ENCODE data around the gene TFCP2L1.

Gene TFCP2L1

DNA sequence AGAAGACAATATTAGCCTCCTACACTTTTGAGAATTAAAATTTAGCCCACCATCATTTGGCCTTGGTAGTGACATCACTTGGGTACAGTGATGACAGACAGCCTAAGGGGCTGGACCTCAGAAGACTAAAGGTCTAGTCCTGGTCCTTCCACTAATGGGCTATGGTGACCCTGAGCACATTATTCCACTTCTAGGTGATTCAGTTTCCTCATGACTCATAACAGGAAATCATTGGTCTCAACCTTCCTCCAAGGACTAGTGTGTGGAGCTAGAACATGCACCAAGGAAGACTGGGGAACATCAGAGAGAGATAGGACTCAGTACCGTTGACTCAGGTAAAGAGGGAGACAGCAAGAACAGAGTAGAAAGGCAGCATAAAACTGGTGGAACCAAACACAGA lies 64.0 kb downstream of the TFCP2L1 start:
- Mint-ChIP-seq H3K9me3 (no peaks in the 10 kb centered on the region), H3K4me3 (no peak overlapping the region), H3K36me3 (peaks cover 10% of the 10 kb centered on the region), H3K27ac (no peak overlapping the region), H3K4me1 (no peaks in the 10 kb centered on the region), H3K27me3 (no peaks in the 10 kb centered on the region)
- DNase-seq (ENCODE audit: low spot score in 2 of 2) (no peak), ATAC-seq (ENCODE audit: low read depth) (no peak)

DNA sequence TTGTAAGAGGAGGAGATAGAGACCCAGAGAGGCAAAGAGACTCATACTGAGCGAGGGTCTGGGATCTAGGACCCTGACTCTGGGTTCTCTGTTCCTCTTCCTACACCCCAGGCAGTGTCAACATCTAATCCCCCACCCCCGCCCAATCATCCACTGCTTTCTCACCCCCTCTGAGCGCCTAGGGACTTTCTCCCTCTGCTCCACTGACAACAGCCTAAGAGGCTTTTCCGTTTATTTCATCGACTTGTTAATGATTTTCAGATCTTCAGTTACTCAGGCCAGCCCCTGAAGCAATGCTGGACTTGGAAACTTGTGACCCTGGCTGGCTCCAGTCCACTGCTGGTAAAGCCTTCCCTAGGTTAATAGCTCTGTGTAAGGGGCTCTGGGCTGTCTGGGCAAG lies 65.1 kb downstream of the TFCP2L1 start:
- ATAC-seq (ENCODE audit: low read depth) (no peak), DNase-seq (ENCODE audit: low spot score in 2 of 2) (no peak)
- Mint-ChIP-seq H3K27ac (no peak overlapping the region), H3K9me3 (no peaks in the 10 kb centered on the region), H3K27me3 (no peaks in the 10 kb centered on the region), H3K4me1 (no peaks in the 10 kb centered on the region), H3K4me3 (no peak overlapping the region), H3K36me3 (peaks cover 10% of the 10 kb centered on the region)

DNA sequence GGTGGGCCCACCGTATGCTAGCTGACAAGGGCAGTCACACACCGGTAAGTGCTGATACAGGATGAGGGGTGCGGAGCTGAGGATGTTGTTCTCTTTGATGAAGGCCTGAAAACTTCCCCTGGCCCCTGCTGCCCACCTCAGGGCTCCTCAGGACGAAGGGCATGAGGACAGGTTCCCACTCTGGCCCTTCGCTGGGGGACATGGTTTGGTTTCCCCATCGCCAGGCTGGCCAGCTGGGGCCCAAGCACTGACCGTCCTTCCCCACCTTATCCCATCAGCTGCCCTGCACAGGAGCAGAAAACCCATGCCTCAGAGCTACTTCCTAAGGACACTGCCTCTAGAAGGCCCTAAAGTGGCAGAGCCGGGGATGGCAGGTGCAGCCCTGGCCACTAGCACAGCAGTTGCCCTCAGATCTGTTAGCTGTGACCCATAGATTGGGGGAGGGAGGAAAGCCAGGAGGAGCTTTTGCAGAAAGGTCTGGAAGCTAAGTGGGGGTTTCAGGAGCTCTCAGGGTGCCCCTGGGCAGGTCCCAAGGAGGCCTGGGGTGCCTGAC lies 66.5 kb downstream of the TFCP2L1 start:
- no peaks in the 10 kb centered on the region for H3K4me1 Mint-ChIP-seq
- H3K4me3 Mint-ChIP-seq, result no peak overlapping the region
- ATAC-seq (ENCODE audit: low read depth) (no peak), DNase-seq (ENCODE audit: low spot score in 2 of 2) (no peak)
- H3K9me3 Mint-ChIP-seq, result no peaks in the 10 kb centered on the region
- no peaks in the 10 kb centered on the region for H3K27me3 Mint-ChIP-seq
- peaks cover 9% of the 10 kb centered on the region for H3K36me3 Mint-ChIP-seq
- no peak overlapping the region for H3K27ac Mint-ChIP-seq

DNA sequence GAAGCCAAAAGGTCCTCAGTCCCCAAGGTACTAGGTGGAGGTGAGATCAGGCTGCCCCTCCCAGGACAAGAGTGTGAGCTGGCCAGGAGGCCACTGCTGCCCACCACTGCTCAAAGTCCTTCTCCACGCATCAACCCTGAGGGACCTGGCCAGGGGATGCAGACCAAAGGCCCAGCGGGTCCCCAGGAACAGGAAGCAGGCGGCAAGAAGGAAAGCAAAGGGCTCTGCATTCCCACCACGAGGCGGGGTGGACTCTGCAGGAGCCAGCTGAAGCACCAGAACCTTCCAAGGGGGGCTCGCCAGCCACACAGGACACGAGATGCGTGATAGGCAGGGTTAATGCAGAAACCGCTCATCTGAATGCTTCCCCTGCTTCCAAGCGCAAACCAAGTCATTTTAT lies 67.4 kb downstream of the TFCP2L1 start:
- Mint-ChIP-seq H3K27ac (no peak overlapping the region), H3K4me1 (no peaks in the 10 kb centered on the region), H3K9me3 (no peaks in the 10 kb centered on the region), H3K4me3 (no peak overlapping the region), H3K36me3 (peaks cover 5% of the 10 kb centered on the region), H3K27me3 (no peaks in the 10 kb centered on the region)
- ATAC-seq (ENCODE audit: low read depth), result no peak
- no peak for DNase-seq (ENCODE audit: low spot score in 2 of 2)

DNA sequence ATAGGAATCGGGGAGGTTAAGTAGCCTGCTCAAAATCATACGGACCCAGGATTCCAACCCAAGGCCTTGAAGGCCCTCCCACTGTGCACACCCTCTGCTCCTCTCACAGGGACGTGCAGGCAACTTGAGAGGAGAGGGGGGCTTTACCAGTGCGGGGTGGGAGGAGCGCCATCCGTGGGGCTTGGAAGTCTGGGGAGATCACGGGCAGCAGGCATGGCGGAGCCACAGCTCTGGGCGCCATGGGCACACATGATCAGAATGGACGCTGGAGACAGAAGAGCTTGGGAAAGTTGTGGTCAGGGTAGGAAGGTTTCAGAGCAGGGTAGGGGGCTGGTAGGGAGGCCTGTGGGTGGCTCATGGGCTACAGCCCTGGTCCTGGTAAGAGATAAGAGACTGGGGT lies 70.7 kb downstream of the TFCP2L1 start:
- Mint-ChIP-seq H3K9me3 (no peaks in the 10 kb centered on the region), H3K4me1 (no peaks in the 10 kb centered on the region), H3K4me3 (no peak overlapping the region), H3K36me3 (no peaks in the 10 kb centered on the region), H3K27ac (no peak overlapping the region), H3K27me3 (no peaks in the 10 kb centered on the region)
- ATAC-seq (ENCODE audit: low read depth), result no peak
- no peak for DNase-seq (ENCODE audit: low spot score in 2 of 2)

DNA sequence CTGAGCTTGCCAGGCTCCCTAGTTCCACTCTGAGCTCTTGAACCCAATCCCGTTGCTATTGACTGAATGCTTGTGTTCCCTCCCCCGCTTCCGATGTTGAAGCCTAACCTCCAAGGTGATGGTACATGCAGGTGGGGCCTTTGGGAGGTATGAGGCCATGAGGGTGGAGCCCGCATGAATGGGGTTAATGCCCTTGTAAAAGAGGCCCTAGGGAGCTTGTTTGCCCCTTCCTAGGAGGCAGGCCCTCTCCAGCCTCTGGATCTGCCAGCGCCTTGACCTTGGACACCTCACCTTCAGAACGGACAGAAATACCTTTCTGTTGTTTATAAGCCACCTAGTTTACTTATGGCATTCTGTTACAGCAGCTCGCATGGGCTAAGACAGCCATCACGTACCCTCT lies 71.6 kb downstream of the TFCP2L1 start:
- H3K27ac Mint-ChIP-seq, result no peak overlapping the region
- H3K4me3 Mint-ChIP-seq, result no peak overlapping the region
- no peaks in the 10 kb centered on the region for H3K4me1 Mint-ChIP-seq
- no peak for DNase-seq (ENCODE audit: low spot score in 2 of 2)
- no peak for ATAC-seq (ENCODE audit: low read depth)
- no peaks in the 10 kb centered on the region for H3K9me3 Mint-ChIP-seq
- H3K27me3 Mint-ChIP-seq, result peaks cover 3% of the 10 kb centered on the region
- no peaks in the 10 kb centered on the region for H3K36me3 Mint-ChIP-seq

DNA sequence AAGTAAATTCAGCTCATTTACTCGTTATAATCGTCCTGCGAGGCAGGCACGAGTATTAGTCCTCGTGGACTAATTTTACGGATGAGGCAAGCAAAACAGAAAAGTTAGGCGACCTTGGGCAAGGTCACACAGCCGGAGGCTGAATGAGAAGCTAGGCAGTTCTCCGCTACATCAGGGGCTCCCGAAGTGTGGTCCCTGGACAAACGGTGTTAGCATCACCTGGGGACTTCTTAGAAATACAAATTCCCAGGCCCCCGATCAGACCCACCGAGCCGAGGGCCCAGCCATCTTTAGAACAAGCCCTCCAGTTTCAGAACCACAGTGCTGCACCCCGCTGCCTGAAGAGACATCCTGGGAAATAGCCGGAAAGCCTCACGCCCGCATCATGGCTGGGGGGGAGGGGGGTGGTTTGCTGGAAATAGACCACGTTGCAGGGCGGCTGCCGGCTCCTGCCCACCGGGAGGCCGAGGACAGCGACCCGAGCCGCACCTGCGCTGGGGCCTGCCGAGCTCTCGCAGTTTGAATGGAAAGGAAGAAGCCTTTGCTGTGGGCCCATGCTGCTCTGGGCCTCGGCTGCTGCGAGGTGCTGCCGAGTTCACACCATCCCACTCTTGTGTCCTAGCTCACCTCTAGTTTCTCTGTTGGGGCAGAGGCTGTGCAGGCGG lies 72.2 kb downstream of the TFCP2L1 start:
- no peaks in the 10 kb centered on the region for H3K9me3 Mint-ChIP-seq
- peaks cover 3% of the 10 kb centered on the region for H3K27me3 Mint-ChIP-seq
- H3K36me3 Mint-ChIP-seq, result no peaks in the 10 kb centered on the region
- no peak for DNase-seq (ENCODE audit: low spot score in 2 of 2)
- ATAC-seq (ENCODE audit: low read depth), result no peak
- no peak overlapping the region for H3K27ac Mint-ChIP-seq
- no peaks in the 10 kb centered on the region for H3K4me1 Mint-ChIP-seq
- no peak overlapping the region for H3K4me3 Mint-ChIP-seq

DNA sequence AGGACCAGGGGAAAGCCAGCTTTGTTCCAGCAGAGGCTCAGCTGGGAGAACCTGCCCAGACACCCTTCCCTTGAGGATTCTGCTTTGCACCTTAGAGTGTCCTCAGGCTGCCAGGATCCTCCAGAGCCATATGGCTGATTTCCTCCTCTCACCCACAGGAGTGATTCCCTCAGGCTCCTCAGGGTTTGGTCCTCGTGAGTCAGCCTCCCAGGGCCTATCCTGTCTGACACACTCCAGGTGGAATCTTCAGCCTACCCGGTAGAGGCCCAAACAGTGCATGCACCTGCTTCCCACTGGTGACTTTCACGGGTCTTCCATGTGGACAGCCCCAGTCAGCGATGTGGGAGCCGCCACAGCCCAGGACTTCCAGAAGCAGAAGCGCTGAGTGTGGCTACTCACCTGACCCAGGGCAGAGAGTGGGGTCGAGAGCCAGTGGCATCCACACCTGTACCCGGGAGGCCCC lies 73.3 kb downstream of the TFCP2L1 start:
- no peaks in the 10 kb centered on the region for H3K36me3 Mint-ChIP-seq
- no peaks in the 10 kb centered on the region for H3K4me1 Mint-ChIP-seq
- H3K9me3 Mint-ChIP-seq, result no peaks in the 10 kb centered on the region
- no peak overlapping the region for H3K27ac Mint-ChIP-seq
- no peak for DNase-seq (ENCODE audit: low spot score in 2 of 2)
- no peak for ATAC-seq (ENCODE audit: low read depth)
- H3K4me3 Mint-ChIP-seq, result no peak overlapping the region
- H3K27me3 Mint-ChIP-seq, result peaks cover 3% of the 10 kb centered on the region

DNA sequence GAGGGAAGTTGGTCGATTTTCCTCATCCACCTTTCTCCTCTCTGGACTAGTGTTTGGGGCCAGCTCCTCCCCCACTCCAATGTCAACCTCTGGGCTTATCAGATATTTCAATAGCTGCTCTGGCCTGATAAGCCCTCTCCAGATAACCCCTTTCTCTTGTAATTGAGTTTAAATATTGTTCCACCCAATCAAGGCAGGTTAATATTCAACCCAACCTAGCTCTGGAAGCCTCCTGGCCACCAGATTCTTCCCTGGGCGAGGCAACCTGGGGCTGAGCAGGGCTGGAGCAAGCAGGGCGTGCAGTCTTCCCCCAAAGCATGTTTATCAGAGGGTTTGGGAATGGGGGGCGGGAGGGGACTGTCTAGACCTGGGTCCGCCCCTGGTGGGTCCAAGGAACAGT lies 73.8 kb downstream of the TFCP2L1 start:
- no peak for ATAC-seq (ENCODE audit: low read depth)
- Mint-ChIP-seq H3K4me3 (no peak overlapping the region), H3K9me3 (no peaks in the 10 kb centered on the region), H3K27ac (no peak overlapping the region), H3K27me3 (peaks cover 3% of the 10 kb centered on the region), H3K4me1 (no peaks in the 10 kb centered on the region), H3K36me3 (no peaks in the 10 kb centered on the region)
- DNase-seq (ENCODE audit: low spot score in 2 of 2), result no peak

DNA sequence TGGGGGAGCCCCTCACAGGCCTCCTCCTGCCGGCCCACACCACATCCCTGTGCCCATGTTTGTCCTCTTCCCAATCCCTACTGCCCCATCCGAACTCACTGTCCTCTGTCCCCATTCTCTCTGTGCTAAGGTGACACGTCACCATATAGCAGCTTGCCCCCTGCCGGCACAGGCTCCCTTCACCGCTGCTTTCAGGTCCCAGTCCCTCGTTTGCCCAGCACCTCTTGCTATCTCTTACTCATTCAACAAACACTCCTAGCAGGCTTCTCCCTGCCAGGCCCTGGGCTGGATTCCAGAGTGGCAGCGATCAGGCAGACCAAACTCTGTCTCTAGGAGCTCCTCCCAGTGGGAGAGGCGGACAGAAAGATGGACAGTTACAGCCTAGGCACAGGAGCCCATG lies 74.3 kb downstream of the TFCP2L1 start:
- ATAC-seq (ENCODE audit: low read depth) (no peak), DNase-seq (ENCODE audit: low spot score in 2 of 2) (no peak)
- Mint-ChIP-seq H3K4me1 (no peaks in the 10 kb centered on the region), H3K36me3 (no peaks in the 10 kb centered on the region), H3K27ac (no peak overlapping the region), H3K27me3 (peaks cover 3% of the 10 kb centered on the region), H3K9me3 (no peaks in the 10 kb centered on the region), H3K4me3 (no peak overlapping the region)

DNA sequence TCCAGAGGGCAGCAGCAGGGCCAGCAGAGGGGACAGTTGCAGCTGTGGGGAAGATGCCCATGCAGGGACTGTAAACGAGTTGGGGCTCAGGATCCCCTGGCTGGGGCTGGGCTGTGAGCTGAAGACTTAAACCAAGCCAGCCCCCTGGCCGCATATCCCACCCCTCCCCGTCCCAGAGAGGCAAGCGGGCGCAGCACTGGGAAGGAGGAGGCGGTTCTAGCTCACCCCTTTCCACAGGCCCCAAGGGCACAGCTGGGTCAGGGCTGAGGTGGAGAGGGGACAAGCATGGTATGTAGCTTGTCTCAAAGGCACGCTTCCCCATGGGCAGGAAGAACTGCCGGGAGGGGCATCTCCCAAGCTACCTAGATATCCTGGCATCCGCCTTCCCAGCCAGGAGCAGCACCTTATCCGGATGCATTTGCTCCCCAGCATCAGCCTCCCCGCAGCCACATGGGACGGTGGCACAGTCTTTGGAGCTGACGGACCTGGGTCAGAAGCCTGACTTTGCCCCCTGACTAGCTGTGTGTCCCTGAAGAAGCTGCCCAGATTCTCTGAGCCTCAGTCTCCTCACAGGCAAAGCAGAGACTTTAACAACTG lies 75.9 kb downstream of the TFCP2L1 start:
- DNase-seq (ENCODE audit: low spot score in 2 of 2), result no peak
- ATAC-seq (ENCODE audit: low read depth), result no peak
- H3K27ac Mint-ChIP-seq, result no peak overlapping the region
- no peaks in the 10 kb centered on the region for H3K36me3 Mint-ChIP-seq
- no peaks in the 10 kb centered on the region for H3K9me3 Mint-ChIP-seq
- H3K4me1 Mint-ChIP-seq, result no peaks in the 10 kb centered on the region
- H3K4me3 Mint-ChIP-seq, result no peak overlapping the region
- peaks cover 3% of the 10 kb centered on the region for H3K27me3 Mint-ChIP-seq

DNA sequence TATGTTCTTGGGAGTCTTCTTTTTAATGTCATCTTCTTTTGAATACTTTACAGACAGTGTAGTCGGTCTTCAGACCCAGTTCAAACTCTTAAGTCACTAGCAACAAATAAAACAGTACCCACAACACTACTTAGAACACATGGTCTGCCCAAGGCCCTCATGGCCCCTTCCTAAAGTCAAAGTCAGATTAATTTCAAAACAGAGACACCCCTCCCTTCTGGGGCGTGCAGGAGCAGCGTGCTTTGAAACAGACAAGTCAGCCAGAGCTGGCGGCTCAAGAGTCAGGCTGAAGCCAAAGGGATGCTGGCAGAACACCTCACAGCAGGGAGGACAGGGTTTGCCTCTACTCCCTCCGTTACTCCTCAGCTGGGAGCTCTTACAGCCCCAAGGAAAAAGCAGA lies 77.5 kb downstream of the TFCP2L1 start:
- Mint-ChIP-seq H3K4me3 (no peak overlapping the region), H3K4me1 (no peaks in the 10 kb centered on the region), H3K27ac (no peak overlapping the region), H3K27me3 (peaks cover 3% of the 10 kb centered on the region), H3K36me3 (no peaks in the 10 kb centered on the region), H3K9me3 (no peaks in the 10 kb centered on the region)
- DNase-seq (ENCODE audit: low spot score in 2 of 2) (no peak), ATAC-seq (ENCODE audit: low read depth) (no peak)

DNA sequence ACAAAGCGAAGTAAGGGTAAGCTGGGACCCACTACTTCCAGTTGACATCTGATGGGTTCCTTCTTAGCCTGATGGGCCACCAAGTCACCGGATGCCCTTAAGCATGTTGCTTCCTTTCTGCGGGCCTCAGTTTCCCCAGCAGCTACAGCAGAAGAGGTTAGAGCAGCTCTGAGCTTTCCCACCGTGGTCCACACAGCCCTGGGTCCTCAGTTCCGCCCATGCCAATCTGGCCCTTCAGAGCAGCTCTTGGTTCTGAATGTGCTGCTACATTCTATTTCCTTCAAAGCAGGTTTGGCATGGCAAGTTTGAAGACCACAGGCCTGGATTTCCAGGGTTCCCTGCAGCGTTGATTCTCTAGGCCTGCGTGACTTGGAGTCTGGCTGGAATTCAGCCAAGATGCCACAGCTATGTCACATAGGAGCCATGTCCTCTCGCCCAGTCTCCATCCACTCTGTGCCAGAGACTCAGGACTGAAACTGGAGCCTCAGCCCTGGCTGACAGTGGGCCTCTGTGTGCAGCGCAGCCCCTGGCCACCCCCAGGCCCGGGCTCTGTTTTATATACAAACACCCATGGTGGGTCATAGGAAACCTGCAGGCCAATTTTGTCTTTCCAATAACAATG lies 79.6 kb downstream of the TFCP2L1 start:
- Mint-ChIP-seq H3K4me1 (no peaks in the 10 kb centered on the region), H3K27ac (no peak overlapping the region), H3K27me3 (peaks cover 4% of the 10 kb centered on the region), H3K9me3 (no peaks in the 10 kb centered on the region), H3K36me3 (no peaks in the 10 kb centered on the region), H3K4me3 (no peak overlapping the region)
- ATAC-seq (ENCODE audit: low read depth), result no peak
- DNase-seq (ENCODE audit: low spot score in 2 of 2), result no peak

DNA sequence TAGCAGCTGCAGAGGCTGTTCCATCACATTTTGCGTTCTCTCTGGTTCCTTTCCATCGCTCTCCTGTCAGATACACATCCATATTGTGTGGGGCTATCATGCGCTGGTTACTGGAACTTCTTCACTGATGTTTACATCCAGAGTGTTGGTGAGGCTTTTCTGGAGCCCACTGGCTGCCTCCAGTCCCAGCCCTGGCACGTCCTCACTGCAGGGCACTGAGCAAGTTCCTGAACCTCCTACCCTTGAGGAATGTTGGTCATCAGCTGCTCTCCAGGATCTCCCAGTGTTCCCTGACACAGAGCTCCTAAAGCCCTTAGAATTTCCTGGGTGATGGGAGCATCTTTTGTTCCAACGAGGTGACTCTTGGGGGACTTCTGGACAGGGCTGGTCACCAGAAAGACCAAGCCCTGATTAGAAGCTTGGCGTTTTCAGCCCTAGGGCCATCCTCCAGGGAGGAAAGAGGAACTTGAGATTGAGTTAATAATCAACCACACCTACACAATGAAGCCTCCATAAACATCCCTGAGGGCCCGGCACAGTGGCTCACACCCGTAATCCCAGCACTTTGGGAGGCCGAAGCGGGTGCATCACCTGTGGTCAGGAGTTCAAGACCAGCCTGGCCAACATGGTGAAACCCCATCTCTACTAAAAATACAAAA lies 81.3 kb downstream of the TFCP2L1 start:
- Mint-ChIP-seq H3K27me3 (peaks cover 8% of the 10 kb centered on the region), H3K4me3 (no peak overlapping the region), H3K36me3 (no peaks in the 10 kb centered on the region), H3K9me3 (no peaks in the 10 kb centered on the region), H3K27ac (no peak overlapping the region), H3K4me1 (no peaks in the 10 kb centered on the region)
- DNase-seq (ENCODE audit: low spot score in 2 of 2) (no peak), ATAC-seq (ENCODE audit: low read depth) (no peak)

All from memory B cell (primary cell).